KOPT-K1 (cell line): Measurements from ENCODE around the gene FAM83D.

ENCODE experiments used
- H3K27ac ChIP-seq: fragments of 200-600 bp; sonication (generic); 2 replicates; pipeline ENCODE4 v1.5.1; 2016; ENCODE audit warnings: antibody characterized with exemption, mild to moderate bottlenecking, low read depth, low read length; ENCODE audit not compliant: poor library complexity, severe bottlenecking
- H3K36me3 ChIP-seq: fragments of 200-600 bp; sonication (generic); 2 replicates; pipeline ENCODE4 v1.5.1; 2017; ENCODE audit warnings: antibody characterized with exemption, mild to moderate bottlenecking, low read length, moderate library complexity; ENCODE audit not compliant: insufficient read depth
- H3K9me3 ChIP-seq: fragments of 200-600 bp; sonication (generic); 2 replicates; pipeline ENCODE4 v1.5.1; 2017; ENCODE audit warnings: antibody characterized with exemption, low read length, mild to moderate bottlenecking; ENCODE audit not compliant: insufficient read depth, poor library complexity, severe bottlenecking

FAM83D gene

DNA sequence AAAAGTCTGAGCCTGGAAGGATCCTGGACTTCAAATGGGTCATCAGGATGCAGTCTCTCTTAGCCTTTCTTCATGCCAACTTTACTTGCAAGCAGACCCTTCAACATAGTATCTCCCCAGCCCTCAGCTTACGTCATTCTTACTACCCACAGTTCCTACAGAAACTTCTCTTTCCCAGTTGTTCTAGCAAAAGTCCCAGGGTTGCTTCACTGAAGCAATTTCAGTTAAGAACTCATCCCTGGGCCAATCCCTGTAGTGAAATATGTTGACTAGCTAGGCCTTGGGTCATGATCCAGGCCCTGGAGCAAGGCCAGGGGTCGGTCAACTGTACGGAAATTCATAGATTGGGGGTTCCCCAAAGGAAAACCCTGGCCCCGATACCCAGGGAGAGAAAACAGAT, 8.6 kb upstream of the FAM83D start:
- H3K9me3 ChIP-seq: no peaks in the 10 kb centered on the region
- no peaks in the 10 kb centered on the region for H3K36me3 ChIP-seq
- H3K27ac ChIP-seq: no peak overlapping the region

- no peak overlapping the region for H3K27ac ChIP-seq
- H3K36me3 ChIP-seq: no peaks in the 10 kb centered on the region
- no peaks in the 10 kb centered on the region for H3K9me3 ChIP-seq
These were observed 8.0 kb upstream of the FAM83D start for GRCh38 chr20:38918172-38918571.

GRCh38 chr20:38919683-38920082, 6.5 kb upstream of the FAM83D start:
- Histone ChIP-seq H3K36me3 (no peaks in the 10 kb centered on the region), H3K27ac (no peak overlapping the region), H3K9me3 (no peaks in the 10 kb centered on the region)

GRCh38 chr20:38920411-38920810, 5.8 kb upstream of the FAM83D start:
- Histone ChIP-seq H3K36me3 (no peaks in the 10 kb centered on the region), H3K27ac (no peak overlapping the region), H3K9me3 (no peaks in the 10 kb centered on the region)

DNA sequence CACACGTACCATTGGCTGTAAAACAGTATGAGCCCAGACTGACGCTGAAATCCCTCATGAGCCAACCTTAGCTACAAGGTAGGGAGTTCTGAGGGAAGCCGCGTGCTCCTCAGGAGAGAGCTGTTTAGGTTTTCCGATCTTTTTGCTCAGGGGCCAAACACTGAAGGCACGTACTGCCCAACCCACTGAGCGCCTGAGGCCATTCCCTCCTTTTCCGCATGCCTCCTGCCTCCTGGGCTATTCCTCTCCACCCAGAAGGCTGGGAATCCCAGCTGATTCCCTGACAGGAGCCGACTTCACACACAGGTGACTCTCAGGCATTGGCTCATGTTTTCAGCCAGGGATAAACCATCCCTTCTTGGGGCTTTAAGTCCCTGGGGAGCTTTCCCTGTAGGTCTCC, 5.4 kb upstream of the FAM83D start:
- Histone ChIP-seq H3K27ac (no peak overlapping the region), H3K36me3 (no peaks in the 10 kb centered on the region), H3K9me3 (no peaks in the 10 kb centered on the region)

DNA sequence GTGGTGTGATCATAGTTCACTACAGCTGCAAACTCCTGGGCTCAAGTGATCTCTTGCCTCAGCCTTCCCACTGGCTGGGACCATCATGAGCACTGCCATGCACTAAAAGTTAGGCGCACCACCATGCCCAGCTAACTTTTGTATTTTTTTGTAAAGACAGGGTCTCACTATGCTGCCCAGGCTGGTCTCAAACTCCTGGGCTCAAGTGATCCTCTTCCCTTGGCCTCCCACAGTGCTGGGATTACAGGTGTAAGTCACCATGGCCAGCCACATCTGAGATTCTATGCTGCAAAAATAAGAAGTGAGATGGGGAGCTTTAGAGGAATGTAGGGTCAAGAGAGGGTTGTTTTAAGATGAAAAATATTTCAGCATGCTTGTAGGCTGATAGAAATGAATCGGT, 1.5 kb upstream of the FAM83D start:
- peaks cover 20% of the 10 kb centered on the region for H3K36me3 ChIP-seq
- H3K9me3 ChIP-seq: no peaks in the 10 kb centered on the region
- no peak overlapping the region for H3K27ac ChIP-seq

GRCh38 chr20:38926934-38927616, 858 bp downstream of the FAM83D start:
- H3K36me3 ChIP-seq: peaks cover 44% of the 10 kb centered on the region
- H3K27ac ChIP-seq: peak overlapping the region; percentile 91
- no peaks in the 10 kb centered on the region for H3K9me3 ChIP-seq

DNA sequence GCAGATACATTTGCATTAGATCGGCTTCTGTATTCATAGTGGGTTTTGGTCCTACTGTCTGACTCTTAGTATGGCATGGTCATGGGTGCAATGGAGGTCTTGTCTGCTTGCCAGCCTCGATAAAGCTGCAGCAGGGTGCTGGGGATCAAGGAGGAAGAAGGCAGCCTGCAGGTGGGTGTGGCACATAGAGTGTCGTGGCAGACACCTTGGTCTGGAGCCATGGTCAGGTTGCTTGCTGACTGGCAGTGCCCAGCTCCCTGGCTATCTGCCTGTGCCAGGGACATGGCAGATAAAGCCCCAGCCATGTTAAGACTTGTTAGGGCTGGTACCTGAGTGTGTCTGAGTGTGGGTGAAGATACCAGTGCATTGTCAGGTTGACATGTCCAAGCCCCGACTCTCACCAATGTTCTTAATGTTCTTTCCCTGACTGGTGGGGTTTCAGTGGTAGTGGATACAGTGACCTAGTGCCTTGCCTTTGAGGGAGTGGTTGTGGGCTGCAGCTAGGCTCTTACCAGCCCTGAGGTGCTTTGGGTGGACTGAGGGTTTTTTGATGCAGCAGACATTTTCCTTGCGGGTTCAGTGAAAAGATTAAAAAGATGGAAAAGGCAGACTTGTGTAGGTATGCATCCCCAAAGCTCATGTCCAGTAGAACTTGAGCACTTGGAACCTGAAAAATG, 1.8 kb downstream of the FAM83D start:
- Histone ChIP-seq H3K9me3 (no peaks in the 10 kb centered on the region), H3K27ac (peak overlapping the region; percentile 91), H3K36me3 (peaks cover 54% of the 10 kb centered on the region)

DNA sequence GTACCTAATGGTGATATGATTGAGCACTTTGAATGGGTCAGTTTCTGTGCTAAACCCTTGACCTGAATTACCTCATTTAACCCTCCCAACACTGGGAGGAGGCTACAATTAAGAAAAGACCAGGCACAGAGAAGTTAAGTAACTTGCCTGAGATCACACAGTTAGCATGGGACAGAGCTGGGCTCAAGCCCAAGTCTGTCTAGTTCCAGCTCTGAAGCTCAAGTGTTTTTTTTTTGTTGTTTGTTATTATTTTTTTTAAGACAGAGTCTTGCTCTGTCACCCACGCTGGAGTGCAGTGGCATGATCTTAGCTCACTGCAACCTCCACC, 4.0 kb downstream of the FAM83D start:
- peaks cover 74% of the 10 kb centered on the region for H3K36me3 ChIP-seq
- no peaks in the 10 kb centered on the region for H3K9me3 ChIP-seq
- no peak overlapping the region for H3K27ac ChIP-seq

DNA sequence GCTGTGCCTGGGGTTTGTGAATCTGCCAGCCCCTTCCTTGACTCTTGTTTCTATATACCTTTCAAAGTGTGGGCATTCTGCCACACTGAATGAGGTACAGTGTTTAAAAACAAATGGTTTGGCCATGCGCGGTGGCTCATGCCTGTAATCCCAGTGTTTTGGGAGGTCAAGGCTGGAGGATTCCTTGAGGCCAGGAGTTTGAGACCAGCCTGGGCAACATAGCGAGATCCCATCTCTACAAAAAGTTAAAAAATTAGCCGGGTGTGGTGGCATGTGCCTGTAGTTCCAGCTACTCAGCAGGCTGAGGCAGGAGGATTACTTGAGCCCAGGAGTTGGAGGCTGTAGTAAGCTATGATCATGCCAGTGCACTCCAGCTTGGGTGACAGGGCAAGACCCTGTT, 5.8 kb downstream of the FAM83D start:
- Histone ChIP-seq H3K9me3 (no peaks in the 10 kb centered on the region), H3K36me3 (peaks cover 92% of the 10 kb centered on the region), H3K27ac (no peak overlapping the region)

- H3K36me3 ChIP-seq: peaks cover 98% of the 10 kb centered on the region
These were observed 6.4 kb downstream of the FAM83D start for GRCh38 chr20:38932457-38933120.

GRCh38 chr20:38934530-38934929, 8.3 kb downstream of the FAM83D start:
- Histone ChIP-seq H3K27ac (no peak overlapping the region), H3K9me3 (no peaks in the 10 kb centered on the region), H3K36me3 (peaks cover 99% of the 10 kb centered on the region)

More at GRCh38 chr20:38932457-38933120, 6.4 kb downstream of the FAM83D start:
- Histone ChIP-seq H3K27ac (no peak overlapping the region), H3K9me3 (no peaks in the 10 kb centered on the region)

DNA sequence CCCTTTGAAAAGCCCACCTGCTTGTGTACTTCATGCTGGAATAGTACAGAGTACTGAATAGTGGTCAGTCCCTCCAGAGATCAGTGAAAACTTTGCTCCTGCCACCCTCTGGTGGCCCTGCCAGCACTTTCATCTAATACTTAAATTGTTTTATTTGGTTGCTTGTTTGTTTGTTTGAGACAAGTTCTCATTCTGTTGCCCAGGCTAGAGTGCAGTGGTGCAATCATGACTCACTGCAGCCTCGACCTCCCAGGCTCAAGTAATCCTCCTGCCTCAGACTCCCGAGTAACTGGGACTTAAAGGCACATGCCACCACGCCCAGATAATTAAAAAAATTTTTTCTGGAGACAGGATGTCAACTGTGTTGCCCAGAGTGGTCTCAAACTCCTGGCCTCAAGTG, 9.1 kb downstream of the FAM83D start:
- no peak overlapping the region for H3K27ac ChIP-seq
- H3K9me3 ChIP-seq: no peaks in the 10 kb centered on the region
- H3K36me3 ChIP-seq: peaks cover 99% of the 10 kb centered on the region

GRCh38 chr20:38935967-38936407, 9.8 kb downstream of the FAM83D start:
- H3K27ac ChIP-seq: no peak overlapping the region
- H3K9me3 ChIP-seq: no peaks in the 10 kb centered on the region
- peaks cover 99% of the 10 kb centered on the region for H3K36me3 ChIP-seq

GRCh38 chr20:38937000-38937399, 10.8 kb downstream of the FAM83D start:
- H3K27ac ChIP-seq: no peak overlapping the region
- peaks cover 99% of the 10 kb centered on the region for H3K36me3 ChIP-seq
- no peaks in the 10 kb centered on the region for H3K9me3 ChIP-seq
